ENCODE results near the gene MED15. TPM values are rescaled to one million over a fixed set of nuclear protein-coding genes. Genes with fewer than 3 reads are reported as not detected.
A peak's percentile ranks its signal among the peaks of the same experiment; 100 is the strongest.
"Not testable (repeated sequence)": the region's sequence is repeated elsewhere in the genome, so short reads cannot be mapped to it uniquely, and the experiment has no call there.

MED15 gene
- total RNA-seq, 4 donors from 2014 or later, result 33.6 to 65.1 (median 36.1) TPM

- DNase-seq, result no peak
- Histone ChIP-seq H3K36me3 (peaks cover 7 to 8% of the 10 kb centered on the region in 2 donors), H3K4me3 (replicated peaks in 1 of 3) (no peak overlapping the region), H3K27ac (no peak overlapping the region), H3K9me3 (no peaks in the 10 kb centered on the region), H3K27me3 (no peaks in the 10 kb centered on the region), H3K4me1 (peaks cover 8 to 17% of the 10 kb centered on the region in 2 donors)
- TF ChIP-seq CTCF (IDR thresholded peaks at IDR 0.05) (no peak), POLR2A (IDR thresholded peaks at IDR 0.05) (no peak)
- intact Hi-C loops (cut with DNase I), result no loop called here
- WGBS, 2 donors, result 97 to 98% methylated on average over 3 of the region's 3 CpGs
Measured at GRCh38 chr22:20542055-20542454, 34.6 kb downstream of the MED15 start.

GRCh38 chr22:20542736-20543135 is 35.3 kb downstream of the MED15 start:
- DNase-seq, result no peak
- Histone ChIP-seq H3K4me3 (replicated peaks in 1 of 3) (no peak overlapping the region), H3K9me3 (no peaks in the 10 kb centered on the region), H3K4me1 (peaks cover 10 to 14% of the 10 kb centered on the region in 2 donors), H3K36me3 (peaks cover 4 to 7% of the 10 kb centered on the region in 2 donors), H3K27ac (no peak overlapping the region), H3K27me3 (no peaks in the 10 kb centered on the region)
- TF ChIP-seq POLR2A (IDR thresholded peaks at IDR 0.05) (no peak), CTCF (IDR thresholded peaks at IDR 0.05) (no peak)
- intact Hi-C loops (cut with DNase I), result no loop called here

GRCh38 chr22:20545318-20545634 is 37.9 kb downstream of the MED15 start:
- 96 to 98% methylated on average over 3 of the region's 3 CpGs for WGBS, 2 donors
- H3K27ac ChIP-seq; intact Hi-C loops (cut with DNase I): not testable (repeated sequence)

GRCh38 chr22:20545681-20546521 is 38.5 kb downstream of the MED15 start:
- 86% methylated on average over 10 of the region's 10 CpGs for WGBS, 2 donors
- H3K27ac ChIP-seq, result peak overlapping the region in 1 of 3 donors; percentile 8
- no peak for DNase-seq
- H3K9me3 ChIP-seq, result no peaks in the 10 kb centered on the region
- intact Hi-C loops (cut with DNase I), result no loop called here
- peaks cover 30 to 35% of the 10 kb centered on the region in 2 donors for H3K4me1 ChIP-seq
- no peak overlapping the region for H3K4me3 ChIP-seq (replicated peaks in 1 of 3)
- TF ChIP-seq CTCF (IDR thresholded peaks at IDR 0.05), result no peak
- TF ChIP-seq POLR2A (IDR thresholded peaks at IDR 0.05), result no peak
- no peaks in the 10 kb centered on the region for H3K27me3 ChIP-seq
- peaks cover 0 to 4% of the 10 kb centered on the region in 2 donors for H3K36me3 ChIP-seq

More at GRCh38 chr22:20545318-20545634, 37.9 kb downstream of the MED15 start:
- H3K4me1 ChIP-seq, result peaks cover 28 to 29% of the 10 kb centered on the region in 2 donors
- H3K27me3 ChIP-seq; H3K9me3 ChIP-seq; DNase-seq; H3K36me3 ChIP-seq; H3K4me3 ChIP-seq (replicated peaks in 1 of 3): not testable (repeated sequence)

- Histone ChIP-seq H3K9me3 (no peaks in the 10 kb centered on the region), H3K4me1 (peaks cover 36 to 42% of the 10 kb centered on the region in 2 donors), H3K27me3 (no peaks in the 10 kb centered on the region), H3K4me3 (replicated peaks in 1 of 3) (no peak overlapping the region), H3K27ac (peak overlapping the region in 1 of 3 donors; percentile 42), H3K36me3 (peaks cover 0 to 4% of the 10 kb centered on the region in 2 donors)
- intact Hi-C loops (cut with DNase I), result no loop called here
- TF ChIP-seq CTCF (IDR thresholded peaks at IDR 0.05) (no peak), POLR2A (IDR thresholded peaks at IDR 0.05) (no peak)
- peak; percentile 27 to 28 for DNase-seq
- WGBS, 2 donors, result 48 to 67% methylated on average over 4 of the region's 4 CpGs
Measured at GRCh38 chr22:20546541-20546950, 39.1 kb downstream of the MED15 start.
